ENCODE results near the gene PARD3.

Gene PARD3

DNA sequence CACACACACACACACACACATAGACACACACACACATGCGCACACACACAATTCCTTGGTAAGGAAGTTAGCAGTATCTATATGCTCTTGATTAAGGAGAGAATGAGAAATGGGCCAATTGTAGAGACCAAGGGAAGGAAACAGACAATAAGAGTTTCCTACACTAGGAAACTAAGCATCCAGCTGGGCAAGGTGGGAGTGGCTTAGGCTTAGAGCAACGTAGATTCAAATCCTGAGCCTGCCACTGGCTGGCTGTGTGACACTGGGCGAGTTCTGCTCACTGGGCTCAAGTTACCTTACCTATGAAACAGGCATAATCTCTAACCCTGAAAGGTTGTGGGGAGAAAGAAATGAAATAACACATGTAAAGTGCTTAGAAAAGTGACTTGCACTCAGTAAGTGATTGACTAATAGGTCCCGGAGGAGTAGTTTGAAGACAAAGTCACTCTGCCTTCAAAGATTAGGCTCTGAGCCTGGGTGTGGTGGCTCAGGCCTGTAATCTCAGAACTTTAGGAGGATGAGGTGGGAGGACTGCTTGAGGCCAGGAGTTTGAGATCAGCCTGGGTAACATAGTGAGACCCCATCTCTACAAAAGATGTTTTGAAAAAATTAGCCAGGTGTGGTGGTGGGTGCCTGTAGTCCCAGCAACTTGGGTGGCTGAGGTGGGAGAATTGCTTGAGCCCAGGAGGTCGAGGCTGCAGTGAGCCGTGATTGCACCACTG is 701.4 kb downstream of the PARD3 start:
- in situ Hi-C loops (cut with HindIII; ENCODE audit: low sequenced_read_pairs): no loop called here
- no peak for DNase-seq (ENCODE audit: low read depth, low spot score)
- TF ChIP-seq, protein P1, sequence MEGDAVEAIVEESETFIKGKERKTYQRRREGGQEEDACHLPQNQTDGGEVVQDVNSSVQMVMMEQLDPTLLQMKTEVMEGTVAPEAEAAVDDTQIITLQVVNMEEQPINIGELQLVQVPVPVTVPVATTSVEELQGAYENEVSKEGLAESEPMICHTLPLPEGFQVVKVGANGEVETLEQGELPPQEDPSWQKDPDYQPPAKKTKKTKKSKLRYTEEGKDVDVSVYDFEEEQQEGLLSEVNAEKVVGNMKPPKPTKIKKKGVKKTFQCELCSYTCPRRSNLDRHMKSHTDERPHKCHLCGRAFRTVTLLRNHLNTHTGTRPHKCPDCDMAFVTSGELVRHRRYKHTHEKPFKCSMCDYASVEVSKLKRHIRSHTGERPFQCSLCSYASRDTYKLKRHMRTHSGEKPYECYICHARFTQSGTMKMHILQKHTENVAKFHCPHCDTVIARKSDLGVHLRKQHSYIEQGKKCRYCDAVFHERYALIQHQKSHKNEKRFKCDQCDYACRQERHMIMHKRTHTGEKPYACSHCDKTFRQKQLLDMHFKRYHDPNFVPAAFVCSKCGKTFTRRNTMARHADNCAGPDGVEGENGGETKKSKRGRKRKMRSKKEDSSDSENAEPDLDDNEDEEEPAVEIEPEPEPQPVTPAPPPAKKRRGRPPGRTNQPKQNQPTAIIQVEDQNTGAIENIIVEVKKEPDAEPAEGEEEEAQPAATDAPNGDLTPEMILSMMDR (IDR thresholded peaks at IDR 0.05; ENCODE audit: low read depth, low read length): no peak
- no peak overlapping the region for H3K4me3 ChIP-seq (ENCODE audit: low read depth, low read length)

DNA sequence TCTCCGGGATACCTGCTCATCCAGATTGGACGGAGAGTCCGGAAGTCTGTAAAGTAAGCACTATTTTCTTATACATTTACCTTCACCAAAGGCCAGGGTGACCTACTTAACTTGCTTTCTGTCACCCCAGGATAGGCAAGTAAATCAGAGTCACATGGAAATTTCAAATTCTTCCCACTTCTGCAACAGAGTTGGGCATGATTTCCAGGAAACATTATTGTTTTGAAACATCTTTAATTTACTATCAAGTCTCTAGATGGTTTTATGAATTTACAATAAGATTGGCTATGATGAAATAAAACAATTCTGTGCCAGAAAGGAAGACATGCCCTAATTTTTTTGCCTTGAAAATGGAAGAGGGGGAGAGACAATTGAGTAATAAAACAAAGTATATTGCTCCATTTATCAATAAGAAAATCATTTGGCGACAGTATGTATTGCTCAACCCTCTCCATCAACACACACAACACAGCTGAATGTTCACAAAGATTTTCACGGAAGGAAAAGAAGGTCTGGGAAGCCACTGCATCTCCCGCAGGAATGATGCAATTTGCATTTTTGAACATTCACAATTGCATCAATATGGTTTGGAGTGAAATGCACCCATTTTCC is 702.8 kb downstream of the PARD3 start:
- no peak overlapping the region for H3K4me3 ChIP-seq (ENCODE audit: low read depth, low read length)
- in situ Hi-C loops (cut with HindIII; ENCODE audit: low sequenced_read_pairs): no loop called here
- DNase-seq (ENCODE audit: low read depth, low spot score): no peak
- TF ChIP-seq, protein P1 (IDR thresholded peaks at IDR 0.05; ENCODE audit: low read depth, low read length): no peak

DNA sequence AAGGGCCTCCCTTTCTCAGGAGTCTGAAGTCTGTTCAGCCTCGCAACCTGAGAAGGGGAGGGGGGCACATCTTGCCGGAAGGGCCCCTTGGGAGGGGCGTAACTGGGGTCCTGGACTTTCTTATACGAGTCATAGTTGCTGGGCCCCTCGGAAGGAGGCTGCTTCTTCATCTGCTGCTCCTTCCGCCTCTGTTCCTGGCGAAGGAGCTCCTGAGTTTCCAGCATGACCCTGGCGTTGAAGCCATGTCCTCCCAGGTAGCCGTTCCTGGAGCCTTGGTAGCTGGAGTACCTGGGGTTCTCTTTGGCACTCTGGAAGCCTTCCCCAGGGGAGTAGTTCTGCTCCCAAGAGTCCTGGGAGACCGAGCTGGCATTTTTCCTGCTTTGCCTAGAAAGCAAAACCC is 703.9 kb downstream of the PARD3 start:
- in situ Hi-C loops (cut with HindIII; ENCODE audit: low sequenced_read_pairs): no loop called here
- no peak for DNase-seq (ENCODE audit: low read depth, low spot score)
- no peak overlapping the region for H3K4me3 ChIP-seq (ENCODE audit: low read depth, low read length)
- TF ChIP-seq, protein P1 (IDR thresholded peaks at IDR 0.05; ENCODE audit: low read depth, low read length): no peak

DNA sequence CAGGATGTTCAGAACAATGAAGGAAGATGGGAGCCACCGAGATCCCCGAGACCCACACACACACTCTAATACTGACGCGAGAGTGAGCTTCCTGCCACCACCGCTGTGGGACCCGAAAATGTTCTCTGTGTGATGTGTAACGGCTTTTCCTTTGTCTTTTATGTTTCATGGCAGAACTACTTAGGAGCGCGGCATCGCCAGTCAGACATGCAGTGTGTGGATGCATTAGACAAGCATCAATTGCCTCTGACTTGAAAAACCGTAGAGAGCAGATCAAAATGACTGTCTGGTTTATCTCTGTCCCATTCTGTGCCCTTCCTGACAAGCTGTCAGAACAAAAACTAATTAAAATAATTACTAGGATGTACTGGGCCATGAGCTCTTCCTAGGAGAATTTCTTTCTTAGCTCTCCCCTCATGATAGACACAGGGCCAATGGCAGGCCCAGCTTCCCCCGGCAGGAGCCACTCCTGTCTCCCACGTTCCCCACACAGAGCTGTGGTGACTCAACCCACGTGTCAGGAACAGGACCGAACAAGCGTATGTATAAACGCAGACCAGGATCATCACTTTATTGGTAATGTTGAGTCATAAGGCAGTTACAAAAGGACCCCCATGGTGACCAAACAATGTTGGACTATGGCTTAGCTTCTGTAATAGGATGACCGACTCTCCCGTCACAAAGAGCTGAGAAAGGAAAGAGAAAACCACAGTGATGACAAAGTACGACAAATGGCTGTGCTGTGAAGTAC is 705.0 kb downstream of the PARD3 start:
- no peak overlapping the region for H3K4me3 ChIP-seq (ENCODE audit: low read depth, low read length)
- TF ChIP-seq, protein P1 (IDR thresholded peaks at IDR 0.05; ENCODE audit: low read depth, low read length): peak; percentile 6
- DNase-seq (ENCODE audit: low read depth, low spot score): peak; percentile 95
- in situ Hi-C loops (cut with HindIII; ENCODE audit: low sequenced_read_pairs): no loop called here

DNA sequence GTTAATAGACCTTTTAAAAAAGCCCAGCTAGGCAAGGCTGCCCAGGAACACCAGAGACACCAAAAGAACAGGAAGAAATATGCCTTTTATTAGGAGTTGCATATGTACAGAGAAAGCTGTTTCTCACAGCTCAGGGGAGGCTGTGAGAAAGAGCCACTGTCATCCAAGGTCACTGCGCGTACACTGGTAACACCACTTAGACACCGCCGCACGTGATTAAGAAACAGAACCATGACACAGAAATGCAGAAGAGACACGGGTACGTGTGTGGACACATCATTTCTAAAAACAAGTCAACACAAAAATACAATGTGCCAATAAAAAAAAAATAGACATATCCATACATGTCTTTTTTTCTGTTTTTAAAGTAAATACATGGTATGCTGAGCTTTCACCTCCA is 705.6 kb downstream of the PARD3 start:
- DNase-seq (ENCODE audit: low read depth, low spot score): no peak
- TF ChIP-seq, protein P1 (IDR thresholded peaks at IDR 0.05; ENCODE audit: low read depth, low read length): no peak
- no peak overlapping the region for H3K4me3 ChIP-seq (ENCODE audit: low read depth, low read length)
- in situ Hi-C loops (cut with HindIII; ENCODE audit: low sequenced_read_pairs): no loop called here

DNA sequence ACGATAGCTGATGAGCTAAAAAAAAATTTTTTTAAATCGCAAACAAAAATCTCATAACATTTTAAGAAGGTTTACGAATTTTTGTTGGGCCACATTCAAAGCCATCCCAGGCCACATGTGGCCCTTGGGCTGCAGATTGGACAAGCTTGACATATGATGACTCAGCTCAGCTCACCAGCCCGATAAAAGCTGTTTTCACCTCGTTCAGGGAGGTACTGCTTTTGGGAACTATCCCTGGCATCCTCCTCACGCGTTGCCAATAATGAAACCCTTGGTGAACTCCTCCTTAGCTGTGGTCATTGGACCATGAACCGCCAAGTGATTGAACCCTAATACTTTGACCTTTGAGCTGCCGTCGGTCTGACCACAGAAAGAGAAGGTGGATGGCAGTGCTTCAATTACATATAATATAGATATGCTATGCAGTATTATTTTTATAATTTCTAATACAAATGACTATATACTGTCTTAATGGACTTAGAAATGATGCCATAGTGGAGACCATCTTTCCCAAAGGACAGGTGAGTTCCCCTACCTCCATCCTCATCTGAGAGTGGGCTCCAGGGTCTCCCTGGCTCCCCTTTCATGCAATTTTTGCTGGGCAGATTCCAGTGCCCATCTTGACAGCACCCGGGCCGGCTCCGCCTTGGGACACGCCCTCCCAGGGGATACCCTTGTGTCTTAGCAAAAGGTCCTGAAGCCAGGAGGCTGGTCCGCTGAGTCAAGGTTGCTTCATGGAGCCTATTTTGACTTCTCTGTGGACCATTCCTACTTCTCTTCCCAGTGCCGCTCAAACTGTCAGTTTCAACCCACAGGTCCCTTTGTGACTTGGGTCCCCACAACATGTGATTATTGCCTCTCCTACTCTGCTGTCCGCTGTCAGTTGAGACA is 707.2 kb downstream of the PARD3 start:
- no peak overlapping the region for H3K4me3 ChIP-seq (ENCODE audit: low read depth, low read length)
- TF ChIP-seq, protein P1 (IDR thresholded peaks at IDR 0.05; ENCODE audit: low read depth, low read length): no peak
- in situ Hi-C loops (cut with HindIII; ENCODE audit: low sequenced_read_pairs): no loop called here
- DNase-seq (ENCODE audit: low read depth, low spot score): no peak
